ENCODE results near the gene TAOK3.

The TAOK3 gene

GRCh38 chr12:118124333-118124874 lies 248.3 kb downstream of the TAOK3 start:
- Histone ChIP-seq H3K4me3 (ENCODE audit: low read length) (no peak overlapping the region), H3K79me2 (ENCODE audit: control insufficient read depth, low read length) (no peaks in the 10 kb centered on the region), H3K9me3 (ENCODE audit: control insufficient read depth, insufficient read depth, low read length) (no peaks in the 10 kb centered on the region), H3K9me2 (replicated peaks; ENCODE audit: control insufficient read depth, low read length) (no peaks in the 10 kb centered on the region), H4K20me1 (ENCODE audit: control insufficient read depth, insufficient read depth, low read depth, low read length) (no peaks in the 10 kb centered on the region), H3K36me3 (ENCODE audit: control insufficient read depth, low read length) (no peaks in the 10 kb centered on the region), H3K4me2 (ENCODE audit: low read length) (no peak overlapping the region), H3K27ac (ENCODE audit: low read depth, low read length) (no peak overlapping the region), H3F3A (ENCODE audit: control insufficient read depth, insufficient read depth) (no peaks in the 10 kb centered on the region), H3K27me3 (ENCODE audit: control insufficient read depth, low read length) (no peaks in the 10 kb centered on the region), H3K4me1 (ENCODE audit: control insufficient read depth, low read length) (peaks cover 4% of the 10 kb centered on the region)
- no peak for TF ChIP-seq CTCF (IDR thresholded peaks at IDR 0.05; ENCODE audit: low read depth, low read length, poor library complexity, severe bottlenecking)
- no peak for TF ChIP-seq EZH2phosphoT487 (IDR thresholded peaks at IDR 0.05; ENCODE audit: borderline replicate concordance, low read length)

- no peaks in the 10 kb centered on the region for H3K36me3 ChIP-seq (ENCODE audit: control insufficient read depth, low read length)
- no peaks in the 10 kb centered on the region for H3K9me3 ChIP-seq (ENCODE audit: control insufficient read depth, insufficient read depth, low read length)
- H3K9me2 ChIP-seq (replicated peaks; ENCODE audit: control insufficient read depth, low read length), result no peaks in the 10 kb centered on the region
- H3K4me1 ChIP-seq (ENCODE audit: control insufficient read depth, low read length), result peaks cover 4% of the 10 kb centered on the region
- no peak overlapping the region for H3K4me2 ChIP-seq (ENCODE audit: low read length)
- no peak overlapping the region for H3K4me3 ChIP-seq (ENCODE audit: low read length)
- no peak overlapping the region for H3K27ac ChIP-seq (ENCODE audit: low read depth, low read length)
- no peaks in the 10 kb centered on the region for H3K79me2 ChIP-seq (ENCODE audit: control insufficient read depth, low read length)
- H4K20me1 ChIP-seq (ENCODE audit: control insufficient read depth, insufficient read depth, low read depth, low read length), result no peaks in the 10 kb centered on the region
- TF ChIP-seq EZH2phosphoT487 (IDR thresholded peaks at IDR 0.05; ENCODE audit: borderline replicate concordance, low read length), result no peak
- no peaks in the 10 kb centered on the region for H3F3A ChIP-seq (ENCODE audit: control insufficient read depth, insufficient read depth)
- no peaks in the 10 kb centered on the region for H3K27me3 ChIP-seq (ENCODE audit: control insufficient read depth, low read length)
Observed at GRCh38 chr12:118122264-118122663, 250.4 kb downstream of the TAOK3 start.

- H3K4me2 ChIP-seq (ENCODE audit: low read length), result no peak overlapping the region
- no peaks in the 10 kb centered on the region for H3K36me3 ChIP-seq (ENCODE audit: control insufficient read depth, low read length)
- no peak overlapping the region for H3K4me3 ChIP-seq (ENCODE audit: low read length)
- H3F3A ChIP-seq (ENCODE audit: control insufficient read depth, insufficient read depth), result no peaks in the 10 kb centered on the region
- H3K4me1 ChIP-seq (ENCODE audit: control insufficient read depth, low read length), result peaks cover 4% of the 10 kb centered on the region
- no peaks in the 10 kb centered on the region for H4K20me1 ChIP-seq (ENCODE audit: control insufficient read depth, insufficient read depth, low read depth, low read length)
- no peaks in the 10 kb centered on the region for H3K79me2 ChIP-seq (ENCODE audit: control insufficient read depth, low read length)
- no peaks in the 10 kb centered on the region for H3K9me3 ChIP-seq (ENCODE audit: control insufficient read depth, insufficient read depth, low read length)
- TF ChIP-seq EZH2phosphoT487 (IDR thresholded peaks at IDR 0.05; ENCODE audit: borderline replicate concordance, low read length) (no peak), CTCF (IDR thresholded peaks at IDR 0.05; ENCODE audit: low read depth, low read length, poor library complexity, severe bottlenecking) (peak; percentile 50)
- no peak overlapping the region for H3K27ac ChIP-seq (ENCODE audit: low read depth, low read length)
- no peaks in the 10 kb centered on the region for H3K9me2 ChIP-seq (replicated peaks; ENCODE audit: control insufficient read depth, low read length)
- H3K27me3 ChIP-seq (ENCODE audit: control insufficient read depth, low read length), result no peaks in the 10 kb centered on the region
Observed at GRCh38 chr12:118120579-118121363, 251.9 kb downstream of the TAOK3 start.

GRCh38 chr12:118119449-118119879 lies 253.2 kb downstream of the TAOK3 start:
- Histone ChIP-seq H3K36me3 (ENCODE audit: control insufficient read depth, low read length) (no peaks in the 10 kb centered on the region), H3K4me1 (ENCODE audit: control insufficient read depth, low read length) (peaks cover 4% of the 10 kb centered on the region), H3K9me2 (replicated peaks; ENCODE audit: control insufficient read depth, low read length) (no peaks in the 10 kb centered on the region), H3K9me3 (ENCODE audit: control insufficient read depth, insufficient read depth, low read length) (no peaks in the 10 kb centered on the region), H3K4me3 (ENCODE audit: low read length) (no peak overlapping the region), H3K4me2 (ENCODE audit: low read length) (no peak overlapping the region), H3F3A (ENCODE audit: control insufficient read depth, insufficient read depth) (no peaks in the 10 kb centered on the region), H4K20me1 (ENCODE audit: control insufficient read depth, insufficient read depth, low read depth, low read length) (no peaks in the 10 kb centered on the region), H3K79me2 (ENCODE audit: control insufficient read depth, low read length) (no peaks in the 10 kb centered on the region), H3K27ac (ENCODE audit: low read depth, low read length) (no peak overlapping the region), H3K27me3 (ENCODE audit: control insufficient read depth, low read length) (no peaks in the 10 kb centered on the region)
- TF ChIP-seq CTCF (IDR thresholded peaks at IDR 0.05; ENCODE audit: low read depth, low read length, poor library complexity, severe bottlenecking), result no peak
- TF ChIP-seq EZH2phosphoT487 (IDR thresholded peaks at IDR 0.05; ENCODE audit: borderline replicate concordance, low read length), result no peak

All from DOHH2 (cell line).